ENCODE measurements around the gene PAIP2. TPM values are rescaled to one million over a fixed set of nuclear protein-coding genes. Genes with fewer than 3 reads are reported as not detected.

The PAIP2 gene
- total RNA-seq, 4 donors from 2014 or later: 78.5 to 131 (median 93.3) TPM

DNA sequence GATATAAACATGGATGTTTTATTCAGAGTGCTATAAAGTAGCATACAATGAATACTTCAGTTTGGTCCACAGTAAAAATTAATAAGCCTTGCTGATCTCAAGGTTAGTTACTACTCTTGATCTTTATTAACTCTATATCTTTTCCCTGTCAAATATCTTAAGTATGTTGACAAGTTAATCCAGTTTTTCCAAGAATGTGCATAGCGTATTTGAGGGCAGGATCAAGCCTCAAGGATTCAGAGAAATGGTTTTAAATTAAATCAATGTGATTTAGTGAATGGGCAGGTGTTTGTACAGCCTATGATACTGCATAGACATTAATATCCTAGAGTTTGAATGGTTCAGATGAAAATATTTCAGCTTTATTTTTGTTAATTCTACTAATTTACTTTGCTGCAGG, 27.4 kb upstream of the PAIP2 start:
- no peaks in the 10 kb centered on the region for H3K9me3 ChIP-seq
- no peak overlapping the region for H3K4me3 ChIP-seq
- peaks cover 7 to 88% (median 15%) of the 10 kb centered on the region in 3 donors for H3K4me1 ChIP-seq
- peaks cover 11 to 37% of the 10 kb centered on the region in 2 donors for H3K36me3 ChIP-seq
- TF ChIP-seq EP300 (IDR thresholded peaks at IDR 0.05) (no peak), POLR2A (IDR thresholded peaks at IDR 0.05) (no peak), POLR2AphosphoS5 (IDR thresholded peaks at IDR 0.05) (no peak)
- TF ChIP-seq, protein P1, sequence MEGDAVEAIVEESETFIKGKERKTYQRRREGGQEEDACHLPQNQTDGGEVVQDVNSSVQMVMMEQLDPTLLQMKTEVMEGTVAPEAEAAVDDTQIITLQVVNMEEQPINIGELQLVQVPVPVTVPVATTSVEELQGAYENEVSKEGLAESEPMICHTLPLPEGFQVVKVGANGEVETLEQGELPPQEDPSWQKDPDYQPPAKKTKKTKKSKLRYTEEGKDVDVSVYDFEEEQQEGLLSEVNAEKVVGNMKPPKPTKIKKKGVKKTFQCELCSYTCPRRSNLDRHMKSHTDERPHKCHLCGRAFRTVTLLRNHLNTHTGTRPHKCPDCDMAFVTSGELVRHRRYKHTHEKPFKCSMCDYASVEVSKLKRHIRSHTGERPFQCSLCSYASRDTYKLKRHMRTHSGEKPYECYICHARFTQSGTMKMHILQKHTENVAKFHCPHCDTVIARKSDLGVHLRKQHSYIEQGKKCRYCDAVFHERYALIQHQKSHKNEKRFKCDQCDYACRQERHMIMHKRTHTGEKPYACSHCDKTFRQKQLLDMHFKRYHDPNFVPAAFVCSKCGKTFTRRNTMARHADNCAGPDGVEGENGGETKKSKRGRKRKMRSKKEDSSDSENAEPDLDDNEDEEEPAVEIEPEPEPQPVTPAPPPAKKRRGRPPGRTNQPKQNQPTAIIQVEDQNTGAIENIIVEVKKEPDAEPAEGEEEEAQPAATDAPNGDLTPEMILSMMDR (IDR thresholded peaks at IDR 0.05): no peak
- H3K27me3 ChIP-seq: no peaks in the 10 kb centered on the region
- 40 to 84% methylated on average over 1 of the region's 1 CpG for WGBS, 2 donors (ENCODE audit: low coverage in 1 of 2)
- ATAC-seq: no peak
- H3K27ac ChIP-seq: no peak overlapping the region

DNA sequence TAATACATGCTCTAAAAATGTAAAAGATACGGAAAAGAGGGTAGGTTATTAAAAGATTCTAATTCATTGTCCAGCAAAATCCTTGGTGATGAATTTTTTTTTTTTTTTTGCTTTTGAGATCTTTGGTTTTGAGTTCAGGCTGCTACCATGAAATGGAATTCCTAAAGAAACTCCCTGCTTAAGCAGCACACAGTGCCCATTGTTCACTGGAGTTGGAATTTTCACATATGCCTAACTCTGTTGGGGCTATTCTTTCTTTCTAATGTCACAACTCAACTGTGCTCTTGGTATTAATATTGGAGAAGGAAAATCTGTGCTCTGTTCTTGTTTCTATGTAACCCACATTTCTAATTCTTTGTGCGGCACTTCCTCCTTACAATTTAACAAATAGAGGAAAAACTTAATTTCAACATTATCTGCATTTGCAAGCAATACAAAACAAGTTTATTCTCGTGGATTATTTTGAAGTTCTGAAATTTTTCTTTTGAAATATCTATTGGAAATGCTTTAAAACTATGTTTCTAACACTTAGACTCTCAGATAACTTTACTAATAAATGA, 26.5 kb upstream of the PAIP2 start:
- TF ChIP-seq POLR2A (IDR thresholded peaks at IDR 0.05) (no peak), EP300 (IDR thresholded peaks at IDR 0.05) (no peak), POLR2AphosphoS5 (IDR thresholded peaks at IDR 0.05) (no peak)
- TF ChIP-seq, protein P1 (IDR thresholded peaks at IDR 0.05): no peak
- Histone ChIP-seq H3K36me3 (peaks cover 11 to 45% of the 10 kb centered on the region in 2 donors), H3K27me3 (no peaks in the 10 kb centered on the region), H3K27ac (no peak overlapping the region), H3K4me1 (peaks cover 4 to 79% (median 13%) of the 10 kb centered on the region in 3 donors), H3K4me3 (no peak overlapping the region), H3K9me3 (no peaks in the 10 kb centered on the region)
- WGBS, 2 donors (ENCODE audit: low coverage in 1 of 2): 70 to 76% methylated on average over 3 of the region's 3 CpGs
- no peak for ATAC-seq

DNA sequence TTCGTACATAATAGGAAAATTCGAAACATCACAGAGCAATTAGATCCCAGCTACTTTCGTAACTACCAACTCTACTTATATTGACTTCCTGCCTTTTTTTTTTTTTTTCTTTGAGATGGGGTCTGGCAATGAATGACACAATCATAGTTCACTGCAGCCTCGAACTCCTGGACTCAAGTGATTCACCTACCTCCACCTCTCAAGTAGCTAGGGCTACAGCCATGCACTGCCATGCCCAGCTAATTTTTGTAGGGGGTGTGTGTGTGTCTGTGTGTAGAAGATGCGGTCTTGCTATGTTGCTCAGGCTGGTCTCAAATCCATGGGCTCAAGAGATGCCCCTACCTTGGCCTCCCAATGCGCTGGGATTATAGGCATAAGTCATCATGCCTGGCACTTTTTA, 5.8 kb upstream of the PAIP2 start:
- H3K4me1 ChIP-seq: peaks cover 0 to 4% (median 0%) of the 10 kb centered on the region in 3 donors
- H3K4me3 ChIP-seq: no peak overlapping the region
- 69 to 72% methylated on average over 5 to 6 of the region's 6 CpGs for WGBS, 2 donors (ENCODE audit: low coverage in 1 of 2)
- H3K36me3 ChIP-seq: peaks cover 0 to 34% of the 10 kb centered on the region in 2 donors
- H3K27ac ChIP-seq: peak overlapping the region in 1 of 4 donors; percentile 11
- H3K9me3 ChIP-seq: no peaks in the 10 kb centered on the region
- ATAC-seq: no peak
- TF ChIP-seq, protein P1 (IDR thresholded peaks at IDR 0.05): no peak
- no peak for TF ChIP-seq POLR2A (IDR thresholded peaks at IDR 0.05)
- TF ChIP-seq POLR2AphosphoS5 (IDR thresholded peaks at IDR 0.05): no peak
- no peaks in the 10 kb centered on the region for H3K27me3 ChIP-seq

DNA sequence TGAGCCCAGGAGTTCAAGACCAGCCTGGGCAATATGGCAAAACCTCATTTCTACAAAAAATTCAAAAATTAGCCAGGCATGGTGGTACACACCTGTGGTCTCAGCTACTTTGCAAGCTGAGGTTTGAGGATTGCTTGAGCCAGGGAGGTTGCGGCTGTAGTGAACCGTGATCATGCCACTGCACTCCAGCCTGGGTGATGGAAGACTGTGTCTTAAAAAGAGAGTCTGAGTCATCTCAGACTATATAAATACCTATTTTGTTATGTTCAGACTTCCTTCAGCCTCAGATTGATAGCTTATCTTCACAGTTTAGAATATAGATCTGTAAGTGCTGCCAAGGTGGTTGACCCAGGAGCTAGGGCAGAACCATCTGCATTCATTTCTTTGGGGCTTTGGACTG, 1.6 kb upstream of the PAIP2 start:
- no peak for ATAC-seq
- Histone ChIP-seq H3K9me3 (no peaks in the 10 kb centered on the region), H3K4me3 (no peak overlapping the region), H3K36me3 (no peaks in the 10 kb centered on the region), H3K27ac (no peak overlapping the region), H3K27me3 (no peaks in the 10 kb centered on the region), H3K4me1 (peaks cover 3 to 38% (median 7%) of the 10 kb centered on the region in 3 donors)
- TF ChIP-seq, protein P1 (IDR thresholded peaks at IDR 0.05): no peak
- no peak for TF ChIP-seq POLR2A (IDR thresholded peaks at IDR 0.05)
- TF ChIP-seq POLR2AphosphoS5 (IDR thresholded peaks at IDR 0.05): no peak
- TF ChIP-seq EP300 (IDR thresholded peaks at IDR 0.05): no peak
- 80 to 82% methylated on average over 2 of the region's 2 CpGs for WGBS, 2 donors (ENCODE audit: low coverage in 1 of 2)

DNA sequence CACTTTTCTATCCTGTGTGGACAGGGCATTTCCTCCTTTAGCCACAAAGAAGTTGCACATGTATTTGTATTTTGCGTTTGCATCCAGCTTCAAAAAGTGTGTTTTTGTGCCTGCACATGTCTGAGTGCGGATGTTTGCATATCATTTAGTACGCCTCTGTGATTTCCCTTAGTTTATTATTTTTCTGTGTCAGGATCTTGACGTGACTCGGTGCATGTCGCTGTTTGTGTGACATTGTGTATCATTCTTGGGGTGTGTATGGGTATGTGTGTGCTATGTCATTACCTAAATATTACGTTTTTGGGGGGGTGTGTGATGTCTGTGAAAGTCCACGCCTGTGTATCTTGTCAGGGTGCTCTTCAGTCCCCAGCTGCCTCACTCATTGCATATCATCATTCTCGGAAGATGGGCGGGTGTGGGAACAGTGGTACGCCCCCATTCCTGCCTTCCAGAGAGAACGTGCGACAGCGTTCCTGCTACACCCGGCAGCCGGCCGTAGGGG, 416 bp upstream of the PAIP2 start:
- 2 to 3% methylated on average over 5 to 7 of the region's 17 CpGs for WGBS, 2 donors (ENCODE audit: low coverage in 1 of 2)
- peak overlapping the region; percentile 80 to 86 for H3K4me3 ChIP-seq
- H3K4me1 ChIP-seq: peaks cover 3 to 49% (median 7%) of the 10 kb centered on the region in 3 donors
- H3K36me3 ChIP-seq: peaks cover 0 to 2% of the 10 kb centered on the region in 2 donors
- H3K27ac ChIP-seq: peak overlapping the region in 3 of 4 donors; percentile 97 to 98 (median 98)
- no peak for ATAC-seq
- no peaks in the 10 kb centered on the region for H3K9me3 ChIP-seq
- H3K27me3 ChIP-seq: no peaks in the 10 kb centered on the region
- TF ChIP-seq EP300 (IDR thresholded peaks at IDR 0.05) (no peak), POLR2A (IDR thresholded peaks at IDR 0.05) (no peak), POLR2AphosphoS5 (IDR thresholded peaks at IDR 0.05) (no peak)
- TF ChIP-seq, protein P1 (IDR thresholded peaks at IDR 0.05): no peak
